Measurements from ENCODE around the gene IL9R. TPM values are rescaled to one million over a fixed set of nuclear protein-coding genes. Genes with fewer than 3 reads are reported as not detected.

IL9R gene
- total RNA-seq (2021; fragmentation: NEBNext Ultra II Directional; extraction: Animal tissue kit (Norgen Biotek cat#: 25700)) = under 1 TPM in 2 of 6 experiments, not detected in 4; 0.12 to 0.35 TPM
- long read RNA-seq = 0 reads

GRCh38 chrX:155997436-155997835 lies at the start of gene IL9R:
IL9R (plus strand) TSS chrX:155997696; CDS start chrX:155997760, 64 bp downstream.
- Mint-ChIP-seq H3K27me3 (ENCODE audit: insufficient read depth) (peaks cover 3% of the 10 kb centered on the region; the same call in 1 of the 2 replicates), H3K4me1 (ENCODE audit: low read depth) (0 out of 2 replicates have a peak, but pooled peaks cover 3% of the 10 kb centered on the region), H3K4me3 (no peak within 1 kb of the TSS), H3K36me3 (ENCODE audit: low read depth) (no peaks in the 10 kb centered on the region), H3K27ac (no peak within 1 kb of the TSS), H3K9me3 (no peaks in the 10 kb centered on the region)
- TF ChIP-seq CTCF (IDR thresholded peaks at IDR 0.05) = no peak
- no peak for DNase-seq

GRCh38 chrX:155949098-155949497 lies 48.4 kb upstream of the IL9R start:
- H3K27me3 Mint-ChIP-seq (ENCODE audit: insufficient read depth) = peaks cover 2% of the 10 kb centered on the region; the same call in 1 of the 2 replicates
- H3K4me1 Mint-ChIP-seq (ENCODE audit: low read depth) = no peaks in the 10 kb centered on the region
- 0 out of 2 replicates have a peak, but pooled peaks cover 4% of the 10 kb centered on the region for H3K9me3 Mint-ChIP-seq
- no peak for DNase-seq
- no peak for TF ChIP-seq CTCF (IDR thresholded peaks at IDR 0.05)
- H3K27ac Mint-ChIP-seq = no peak overlapping the region
- peaks cover 5% of the 10 kb centered on the region; the same call in 1 of the 2 replicates for H3K36me3 Mint-ChIP-seq (ENCODE audit: low read depth)
- H3K4me3 Mint-ChIP-seq = no peak overlapping the region

- Mint-ChIP-seq H3K27me3 (ENCODE audit: insufficient read depth) (peaks cover under 1% of the 10 kb centered on the region; the same call in 1 of the 2 replicates), H3K4me1 (ENCODE audit: low read depth) (no peaks in the 10 kb centered on the region), H3K4me3 (no peak overlapping the region), H3K9me3 (0 out of 2 replicates have a peak, but pooled peaks cover under 1% of the 10 kb centered on the region), H3K27ac (no peak overlapping the region), H3K36me3 (ENCODE audit: low read depth) (peaks cover under 1% of the 10 kb centered on the region; the same call in 1 of the 2 replicates)
- DNase-seq = no peak
- TF ChIP-seq CTCF (IDR thresholded peaks at IDR 0.05) = no peak
These were observed 46.2 kb upstream of the IL9R start for GRCh38 chrX:155951237-155951789.

- no peak overlapping the region for H3K4me3 Mint-ChIP-seq
- H3K36me3 Mint-ChIP-seq (ENCODE audit: low read depth) = no peaks in the 10 kb centered on the region
- H3K4me1 Mint-ChIP-seq (ENCODE audit: low read depth) = no peaks in the 10 kb centered on the region
- H3K27ac Mint-ChIP-seq = no peak overlapping the region
- peaks cover 3% of the 10 kb centered on the region for H3K27me3 Mint-ChIP-seq (ENCODE audit: insufficient read depth)
- H3K9me3 Mint-ChIP-seq = no peaks in the 10 kb centered on the region
- no peak for DNase-seq
- TF ChIP-seq CTCF (IDR thresholded peaks at IDR 0.05) = no peak
These were observed 44.4 kb upstream of the IL9R start for GRCh38 chrX:155953055-155953454.

GRCh38 chrX:155954793-155955192 lies 42.7 kb upstream of the IL9R start:
- no peak for DNase-seq
- Mint-ChIP-seq H3K4me3 (no peak overlapping the region), H3K27me3 (ENCODE audit: insufficient read depth) (peaks cover 3% of the 10 kb centered on the region), H3K27ac (no peak overlapping the region), H3K9me3 (no peaks in the 10 kb centered on the region), H3K36me3 (ENCODE audit: low read depth) (no peaks in the 10 kb centered on the region), H3K4me1 (ENCODE audit: low read depth) (no peaks in the 10 kb centered on the region)
- no peak for TF ChIP-seq CTCF (IDR thresholded peaks at IDR 0.05)
